ENCODE measurements around the gene SYT2.

DNA sequence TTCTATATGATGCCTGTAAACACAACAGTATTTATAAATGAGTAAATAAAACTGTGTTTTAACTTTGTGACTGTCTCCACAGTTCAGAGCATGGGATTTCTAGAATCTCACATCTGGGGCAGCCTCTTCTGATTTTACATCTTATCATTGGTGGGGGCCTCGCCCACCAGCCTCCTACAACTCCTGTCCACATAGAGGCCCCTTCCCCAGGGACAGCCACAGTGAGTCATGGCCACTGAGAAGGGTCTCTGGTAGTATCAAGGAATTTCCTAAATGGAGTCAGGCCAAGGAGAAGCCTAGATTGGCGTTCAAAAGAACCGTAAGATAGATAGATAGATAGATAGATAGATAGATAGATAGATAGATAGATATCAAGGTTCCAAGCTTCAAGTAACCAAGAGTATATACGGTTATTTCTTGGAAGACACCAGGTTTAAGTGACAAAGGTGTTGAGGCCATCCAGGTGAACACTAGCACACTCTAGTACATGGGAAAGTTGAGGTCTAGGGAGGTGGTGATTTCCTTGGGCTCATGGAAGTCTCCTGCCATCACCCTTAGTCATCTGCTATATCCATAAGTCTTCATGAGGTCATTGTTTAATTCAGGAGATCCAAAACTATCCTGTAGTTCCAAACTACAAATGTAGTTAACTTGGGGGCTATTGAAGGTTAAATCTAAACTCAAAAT lies 121.6 kb downstream of the SYT2 start:
- TF ChIP-seq POLR2AphosphoS5 (IDR thresholded peaks at IDR 0.05; ENCODE audit: low read depth, low read length) (no peak), SIN3A (IDR thresholded peaks at IDR 0.05; ENCODE audit: borderline replicate concordance, insufficient read depth, low read length) (no peak), TAF1 (IDR thresholded peaks at IDR 0.05; ENCODE audit: borderline replicate concordance, insufficient read depth, low read length) (no peak)
- TF ChIP-seq, protein P1, sequence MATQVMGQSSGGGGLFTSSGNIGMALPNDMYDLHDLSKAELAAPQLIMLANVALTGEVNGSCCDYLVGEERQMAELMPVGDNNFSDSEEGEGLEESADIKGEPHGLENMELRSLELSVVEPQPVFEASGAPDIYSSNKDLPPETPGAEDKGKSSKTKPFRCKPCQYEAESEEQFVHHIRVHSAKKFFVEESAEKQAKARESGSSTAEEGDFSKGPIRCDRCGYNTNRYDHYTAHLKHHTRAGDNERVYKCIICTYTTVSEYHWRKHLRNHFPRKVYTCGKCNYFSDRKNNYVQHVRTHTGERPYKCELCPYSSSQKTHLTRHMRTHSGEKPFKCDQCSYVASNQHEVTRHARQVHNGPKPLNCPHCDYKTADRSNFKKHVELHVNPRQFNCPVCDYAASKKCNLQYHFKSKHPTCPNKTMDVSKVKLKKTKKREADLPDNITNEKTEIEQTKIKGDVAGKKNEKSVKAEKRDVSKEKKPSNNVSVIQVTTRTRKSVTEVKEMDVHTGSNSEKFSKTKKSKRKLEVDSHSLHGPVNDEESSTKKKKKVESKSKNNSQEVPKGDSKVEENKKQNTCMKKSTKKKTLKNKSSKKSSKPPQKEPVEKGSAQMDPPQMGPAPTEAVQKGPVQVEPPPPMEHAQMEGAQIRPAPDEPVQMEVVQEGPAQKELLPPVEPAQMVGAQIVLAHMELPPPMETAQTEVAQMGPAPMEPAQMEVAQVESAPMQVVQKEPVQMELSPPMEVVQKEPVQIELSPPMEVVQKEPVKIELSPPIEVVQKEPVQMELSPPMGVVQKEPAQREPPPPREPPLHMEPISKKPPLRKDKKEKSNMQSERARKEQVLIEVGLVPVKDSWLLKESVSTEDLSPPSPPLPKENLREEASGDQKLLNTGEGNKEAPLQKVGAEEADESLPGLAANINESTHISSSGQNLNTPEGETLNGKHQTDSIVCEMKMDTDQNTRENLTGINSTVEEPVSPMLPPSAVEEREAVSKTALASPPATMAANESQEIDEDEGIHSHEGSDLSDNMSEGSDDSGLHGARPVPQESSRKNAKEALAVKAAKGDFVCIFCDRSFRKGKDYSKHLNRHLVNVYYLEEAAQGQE (IDR thresholded peaks at IDR 0.05; ENCODE audit: insufficient read depth in 1 of 2, low read depth in 2 of 2, low read length in 2 of 2) = no peak

Measured in PFSK-1 (cell line).